ENCODE results near the gene SLC25A33.

Gene SLC25A33

DNA sequence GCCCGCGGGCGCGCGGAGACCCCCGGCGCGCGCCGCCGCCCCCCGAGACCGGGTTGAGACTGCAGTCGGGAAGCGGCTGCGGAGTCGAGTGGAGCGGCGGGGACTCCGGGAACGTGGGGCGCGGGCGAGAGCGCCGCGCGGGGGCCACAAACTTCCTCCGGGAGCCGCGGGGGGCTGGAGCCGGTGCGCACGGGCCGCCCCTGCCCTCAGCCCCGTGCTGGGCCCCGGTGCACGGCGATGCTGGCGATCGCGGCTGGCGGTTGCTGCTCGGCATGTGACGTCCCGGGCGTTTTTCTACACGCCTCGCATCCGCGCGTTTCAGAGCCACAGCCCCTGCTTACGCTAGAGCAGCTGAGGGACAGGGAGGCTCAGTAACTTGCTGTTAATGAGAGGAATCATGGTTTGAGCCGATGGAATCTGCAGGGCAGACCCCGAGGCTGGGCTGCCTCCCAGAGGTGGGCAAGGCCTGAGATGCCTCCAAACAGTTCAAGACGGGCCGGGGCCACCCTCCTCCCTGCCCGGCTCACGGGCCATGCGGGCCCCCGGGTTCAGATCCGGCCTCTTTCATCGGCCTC, 50.0 kb downstream of the SLC25A33 start:
- DNase-seq (ENCODE audit: low read depth), result no peak

DNA sequence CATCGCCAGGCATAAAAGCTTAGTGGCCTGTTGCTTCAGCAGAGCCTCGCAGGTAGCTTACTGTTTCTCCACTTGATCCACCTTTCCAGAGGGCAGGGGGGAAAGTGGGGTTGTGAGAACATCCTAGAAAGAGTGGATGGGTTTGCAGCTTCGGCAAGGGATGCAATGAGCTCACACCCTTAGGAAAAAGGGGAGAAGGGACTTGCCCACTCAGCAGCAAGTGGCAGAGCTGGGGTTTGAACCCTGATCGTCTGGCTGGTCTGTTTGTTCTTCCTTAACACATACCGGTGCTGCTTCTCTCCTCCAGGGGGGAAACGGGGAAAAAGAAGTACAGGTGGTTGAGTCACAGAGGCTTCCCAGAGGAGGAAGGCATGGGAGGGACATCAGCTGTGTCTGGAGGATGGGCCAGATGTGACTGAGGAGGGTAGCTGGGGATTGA, 50.5 kb downstream of the SLC25A33 start:
- DNase-seq (ENCODE audit: low read depth), result no peak

DNA sequence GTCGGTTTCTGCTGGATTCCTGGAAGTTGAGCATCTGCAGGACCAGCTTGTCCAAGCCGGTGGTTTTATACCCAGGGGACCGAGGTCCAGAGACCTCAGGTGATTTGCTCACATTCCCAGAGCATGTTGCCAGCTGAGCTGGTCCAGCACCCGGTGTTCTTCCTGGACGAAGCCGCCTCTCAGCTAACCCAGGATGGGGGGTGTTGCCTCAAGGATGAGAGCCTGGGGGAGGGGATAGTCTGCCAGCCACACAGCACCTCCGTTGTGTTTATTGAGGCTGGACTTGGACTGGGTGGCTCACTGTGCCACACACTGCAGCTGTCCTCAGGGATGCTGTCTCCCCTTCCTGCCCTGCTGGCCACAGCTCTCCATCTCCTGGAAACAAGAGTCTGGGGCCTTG, 50.9 kb downstream of the SLC25A33 start:
- no peak for DNase-seq (ENCODE audit: low read depth)

DNA sequence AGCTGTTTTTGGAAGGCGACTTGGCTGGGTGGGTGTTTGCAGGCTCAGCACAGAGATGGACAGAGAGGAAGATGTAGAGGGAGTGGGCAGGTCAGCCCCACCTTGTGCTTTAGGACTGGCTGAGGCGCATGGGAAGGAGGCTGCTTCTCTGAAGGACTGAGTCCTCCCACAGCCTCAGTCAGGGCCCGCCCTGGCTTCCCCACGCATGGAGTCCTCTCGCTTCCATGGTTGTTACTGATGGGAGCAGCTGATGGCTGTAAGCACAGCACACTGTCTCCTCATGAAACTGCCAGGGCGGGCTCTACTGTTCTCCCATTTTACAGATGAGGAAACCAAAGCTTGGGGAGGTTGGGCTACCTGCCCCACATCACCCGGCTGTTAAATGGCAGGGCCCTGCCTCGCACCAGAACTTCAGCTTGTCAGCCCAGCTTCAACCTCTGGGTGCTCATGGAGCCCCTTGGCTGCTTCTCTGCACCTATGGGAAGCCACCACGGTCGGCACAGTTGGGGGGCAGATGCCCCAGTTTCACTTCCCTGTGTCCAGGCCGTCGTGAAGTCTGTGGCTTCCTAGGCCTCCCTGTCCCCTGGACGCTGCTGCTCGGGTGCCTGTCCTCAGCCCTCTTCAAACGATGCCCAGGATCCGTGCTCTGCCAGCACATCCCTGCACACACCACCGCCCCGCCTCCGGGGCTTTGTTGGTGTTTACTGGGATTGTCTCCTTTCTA, 51.8 kb downstream of the SLC25A33 start:
- no peak for DNase-seq (ENCODE audit: low read depth)

- no peak for DNase-seq (ENCODE audit: low read depth)
Observed at GRCh38 chr1:9591669-9592509, 52.6 kb downstream of the SLC25A33 start.

- no peak for DNase-seq (ENCODE audit: low read depth)
Observed at GRCh38 chr1:9592510-9593075, 53.3 kb downstream of the SLC25A33 start.

GRCh38 chr1:9593147-9593491, 53.9 kb downstream of the SLC25A33 start:
- DNase-seq (ENCODE audit: low read depth), result no peak

- no peak for DNase-seq (ENCODE audit: low read depth)
Observed at GRCh38 chr1:9593492-9594465, 54.5 kb downstream of the SLC25A33 start.

DNA sequence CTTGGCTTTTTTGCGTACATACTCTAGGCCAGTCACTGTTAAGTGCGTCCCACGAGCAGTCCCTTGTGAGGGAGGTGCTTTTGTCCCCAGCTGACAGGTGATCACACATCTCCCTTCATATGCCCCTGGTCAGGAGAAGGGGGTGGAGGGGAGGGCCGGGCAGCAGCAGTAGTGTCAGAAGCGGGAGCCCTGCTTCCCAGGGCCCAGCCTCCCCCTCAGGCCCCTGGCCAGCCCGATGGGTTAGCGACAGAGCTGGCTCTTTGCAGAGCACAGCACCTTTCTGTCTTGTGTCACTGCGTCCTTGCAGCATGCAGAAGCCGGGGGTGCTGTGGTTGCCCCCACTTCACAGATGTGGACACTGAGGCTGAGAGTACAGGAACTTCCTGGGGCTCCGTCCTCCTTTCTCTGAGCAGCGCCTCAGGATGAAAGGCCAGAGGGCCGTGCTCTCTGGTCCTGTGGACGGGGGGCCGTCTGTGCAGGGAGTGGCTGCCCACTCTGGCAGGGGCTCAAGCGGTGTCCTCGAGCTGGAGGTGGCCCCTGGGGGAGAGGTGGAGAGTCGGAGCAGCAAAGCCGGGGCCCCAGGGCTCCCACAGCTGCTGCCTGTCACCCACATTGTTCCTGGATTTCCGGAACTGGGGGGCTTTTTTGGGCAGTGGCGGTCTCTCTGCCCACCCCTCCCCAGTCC, 55.3 kb downstream of the SLC25A33 start:
- DNase-seq (ENCODE audit: low read depth), result no peak

- no peak for DNase-seq (ENCODE audit: low read depth)
Observed at GRCh38 chr1:9595156-9595967, 56.1 kb downstream of the SLC25A33 start.

DNA sequence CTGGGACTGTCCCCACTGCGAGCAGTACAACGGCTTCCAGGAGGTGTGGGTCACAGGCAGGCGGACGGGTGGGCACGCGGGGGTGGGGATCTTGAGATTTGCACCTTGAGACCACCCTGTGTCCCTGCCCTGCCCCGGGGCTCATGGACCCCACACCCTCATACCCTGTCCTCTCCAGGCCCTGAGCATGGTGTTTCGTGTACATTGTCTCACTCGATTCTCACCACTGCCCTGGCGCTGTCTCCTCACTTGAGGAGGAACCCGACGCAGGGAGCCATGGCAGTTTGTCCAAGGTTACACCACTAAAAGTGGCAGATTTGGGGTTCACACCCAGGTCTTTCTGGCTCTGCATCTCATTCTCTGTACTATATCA, 56.7 kb downstream of the SLC25A33 start:
- no peak for DNase-seq (ENCODE audit: low read depth)

- no peak for DNase-seq (ENCODE audit: low read depth)
Observed at GRCh38 chr1:9596415-9597123, 57.3 kb downstream of the SLC25A33 start.

- DNase-seq (ENCODE audit: low read depth), result no peak
Observed at GRCh38 chr1:9597361-9598315, 58.4 kb downstream of the SLC25A33 start.

- DNase-seq (ENCODE audit: low read depth), result no peak
Observed at GRCh38 chr1:9598316-9598700, 59.0 kb downstream of the SLC25A33 start.

- no peak for DNase-seq (ENCODE audit: low read depth)
Observed at GRCh38 chr1:9599741-9600140, 60.5 kb downstream of the SLC25A33 start.

DNA sequence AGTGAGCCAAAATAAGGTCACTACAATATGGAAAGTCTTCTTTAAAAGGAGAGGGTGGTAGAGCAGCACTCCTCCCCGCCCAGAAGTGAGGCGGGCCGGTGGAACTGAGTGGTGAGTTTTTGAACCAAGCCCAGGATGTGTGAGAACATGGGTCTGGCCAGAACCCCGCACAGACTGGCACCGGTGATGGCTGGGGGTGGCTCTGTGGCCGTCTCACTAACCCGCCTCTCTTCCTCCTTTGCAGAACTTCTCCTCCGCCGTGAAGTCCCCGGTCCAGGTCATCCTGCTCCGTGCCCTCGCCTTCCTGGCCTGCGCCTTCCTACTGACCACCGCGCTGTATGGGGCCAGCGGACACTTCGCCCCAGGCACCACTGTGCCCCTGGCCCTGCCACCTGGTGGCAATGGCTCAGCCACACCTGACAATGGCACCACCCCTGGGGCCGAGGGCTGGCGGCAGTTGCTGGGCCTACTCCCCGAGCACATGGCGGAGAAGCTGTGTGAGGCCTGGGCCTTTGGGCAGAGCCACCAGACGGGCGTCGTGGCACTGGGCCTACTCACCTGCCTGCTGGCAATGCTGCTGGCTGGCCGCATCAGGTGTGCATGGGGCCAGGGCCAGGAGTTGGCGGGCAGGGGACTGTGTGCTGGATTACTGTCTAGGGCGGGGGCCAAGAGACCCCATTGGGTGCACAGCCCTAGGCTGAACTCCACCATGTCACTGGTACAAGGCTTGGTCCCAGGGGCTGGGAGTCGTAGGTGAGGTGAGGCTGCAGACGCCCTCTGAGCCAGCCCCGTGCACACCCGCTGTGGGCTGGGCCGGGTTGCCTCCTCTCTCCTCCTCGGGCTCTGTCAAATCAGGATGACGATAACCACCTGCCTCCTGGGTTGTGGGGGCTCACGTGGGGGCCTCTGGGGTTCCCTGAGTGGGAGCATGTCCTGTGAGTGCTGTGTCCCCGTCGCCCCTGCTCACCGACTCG, 61.9 kb downstream of the SLC25A33 start:
- no peak for DNase-seq (ENCODE audit: low read depth)

All from stimulated activated CD8-positive, alpha-beta memory T cell treated with anti-CD3 and anti-CD28 coated beads, Interleukin-7, amount 100 ng/mL, for 24 hours (primary cell).